Measurements from ENCODE around the gene ACOT9.
"Not testable (repeated sequence)": the region's sequence is repeated elsewhere in the genome, so short reads cannot be mapped to it uniquely, and the experiment has no call there.

Gene ACOT9

DNA sequence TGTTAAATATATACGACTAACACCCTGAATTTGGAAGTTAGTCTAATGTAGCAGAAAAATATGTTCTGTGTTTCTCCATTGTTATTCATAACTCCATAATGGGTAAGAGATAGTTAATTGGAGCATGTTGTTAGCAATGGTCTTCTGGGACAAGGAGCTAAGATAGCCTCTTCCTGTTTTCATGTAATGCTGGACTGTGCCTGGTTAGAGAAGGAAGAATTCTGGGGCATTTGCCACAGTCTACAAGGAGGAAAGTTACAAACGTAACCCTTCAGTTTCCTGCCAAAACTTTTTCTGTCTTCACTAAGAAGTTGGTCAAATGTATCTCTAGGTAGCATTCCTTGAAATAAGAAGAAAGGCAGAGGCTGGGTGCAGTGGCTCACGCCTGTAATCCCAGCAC is 70.0 kb downstream of the ACOT9 start:
- Mint-ChIP-seq H3K27ac (no peak overlapping the region), H3K9me3 (no peaks in the 10 kb centered on the region), H3K27me3 (no peaks in the 10 kb centered on the region), H3K4me1 (ENCODE audit: low read depth) (peaks cover 10% of the 10 kb centered on the region), H3K4me3 (no peak overlapping the region), H3K36me3 (ENCODE audit: low read depth) (peaks cover 43% of the 10 kb centered on the region)

DNA sequence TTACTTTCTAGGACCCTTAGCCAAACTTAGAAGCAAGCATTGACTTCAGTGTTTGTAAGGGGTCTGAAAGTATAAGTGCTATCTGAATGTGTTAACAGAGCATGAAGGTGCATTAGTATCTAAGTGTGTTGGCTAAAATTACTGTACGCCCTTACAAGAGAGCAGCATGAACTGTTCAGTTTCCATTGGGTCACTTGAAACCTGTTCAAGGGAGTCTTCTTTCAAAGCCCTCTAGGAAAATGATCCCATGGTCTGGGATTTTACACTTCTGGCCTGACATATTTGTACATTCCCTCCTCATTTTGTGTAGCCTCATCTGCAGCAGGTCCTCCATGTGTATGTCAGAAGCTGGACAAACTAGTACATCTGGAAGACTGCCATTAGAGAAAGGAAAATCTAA is 72.5 kb downstream of the ACOT9 start:
- no peak overlapping the region for H3K4me3 Mint-ChIP-seq
- H3K9me3 Mint-ChIP-seq = no peaks in the 10 kb centered on the region
- no peak overlapping the region for H3K27ac Mint-ChIP-seq
- peaks cover 25% of the 10 kb centered on the region for H3K4me1 Mint-ChIP-seq (ENCODE audit: low read depth)
- peaks cover 35% of the 10 kb centered on the region for H3K36me3 Mint-ChIP-seq (ENCODE audit: low read depth)
- no peaks in the 10 kb centered on the region for H3K27me3 Mint-ChIP-seq

DNA sequence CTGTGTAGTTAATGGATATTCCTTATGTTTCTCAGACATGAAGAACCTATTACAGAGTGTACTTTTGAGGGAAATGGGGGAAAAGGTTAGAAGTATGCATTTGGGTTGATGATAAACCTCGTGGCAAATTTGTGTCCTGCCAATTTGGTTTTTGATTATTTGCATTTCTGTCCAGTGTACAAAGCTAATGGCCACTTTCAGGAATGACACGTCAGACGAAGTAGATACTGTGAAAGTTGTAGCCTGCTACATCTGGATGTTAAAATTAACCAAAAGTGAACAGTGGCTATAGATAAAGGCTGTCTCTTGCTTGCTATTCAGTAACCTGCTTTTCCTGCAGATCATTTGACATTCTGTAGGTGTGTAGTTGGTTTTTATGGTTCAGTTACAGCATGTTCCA is 74.7 kb downstream of the ACOT9 start:
- Mint-ChIP-seq H3K4me3 (peak overlapping the region; percentile 89), H3K9me3 (no peaks in the 10 kb centered on the region), H3K27ac (peak overlapping the region; percentile 90)

DNA sequence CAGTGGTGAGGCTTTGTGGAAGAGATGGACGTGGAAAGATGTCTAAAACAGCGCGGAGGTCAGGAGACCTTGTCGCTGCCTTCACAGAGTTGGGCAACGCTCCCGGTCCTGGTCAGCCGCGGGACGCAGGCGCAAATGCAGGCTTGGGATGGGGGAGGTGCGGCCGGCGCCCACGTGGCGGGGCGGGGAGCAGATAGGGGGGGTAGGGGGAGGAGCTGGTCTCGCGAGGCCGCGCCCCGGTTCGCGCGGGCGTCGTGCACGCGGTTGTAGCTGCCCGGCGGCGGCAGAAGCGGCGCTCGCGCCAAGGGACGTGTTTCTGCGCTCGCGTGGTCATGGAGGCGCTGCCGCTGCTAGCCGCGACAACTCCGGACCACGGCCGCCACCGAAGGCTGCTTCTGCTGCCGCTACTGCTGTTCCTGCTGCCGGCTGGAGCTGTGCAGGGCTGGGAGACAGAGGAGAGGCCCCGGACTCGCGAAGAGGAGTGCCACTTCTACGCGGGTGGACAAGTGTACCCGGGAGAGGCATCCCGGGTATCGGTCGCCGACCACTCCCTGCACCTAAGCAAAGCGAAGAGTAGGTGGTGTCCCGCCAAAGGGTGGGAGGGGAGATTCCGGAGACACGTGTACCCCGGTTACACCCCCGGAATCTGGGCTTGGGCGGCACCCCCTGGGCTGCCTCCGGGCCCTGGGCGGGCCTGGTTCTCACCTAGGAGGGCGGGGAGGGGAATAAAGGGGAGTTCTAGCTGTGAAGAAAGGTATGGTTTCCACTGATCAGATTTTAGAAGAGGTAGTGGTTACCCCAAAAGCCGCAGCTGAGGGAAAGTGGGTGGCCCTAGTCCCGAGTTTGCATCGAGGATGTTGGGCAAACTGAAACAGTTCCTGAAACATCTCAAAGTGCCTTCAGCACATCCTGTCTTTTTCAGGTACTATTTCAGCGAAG is 75.6 kb downstream of the ACOT9 start, which contains the start of gene PRDX4:
PRDX4 (plus strand) TSS at position 255 of the 939 bp plus-strand sequence; CDS start at position 333, 78 bp downstream.
- Mint-ChIP-seq H3K9me3 (no peaks in the 10 kb centered on the region), H3K4me1 (ENCODE audit: low read depth) (peaks cover 40% of the 10 kb centered on the region), H3K27ac (peak within 1 kb of the TSS; percentile 90), H3K36me3 (ENCODE audit: low read depth) (peaks cover 25% of the 10 kb centered on the region), H3K4me3 (peak within 1 kb of the TSS; percentile 89), H3K27me3 (no peaks in the 10 kb centered on the region)

More for the DNA sequence above, 74.7 kb downstream of the ACOT9 start:
- peaks cover 31% of the 10 kb centered on the region for H3K36me3 Mint-ChIP-seq (ENCODE audit: low read depth)
- no peaks in the 10 kb centered on the region for H3K27me3 Mint-ChIP-seq
- H3K4me1 Mint-ChIP-seq (ENCODE audit: low read depth) = peaks cover 37% of the 10 kb centered on the region

DNA sequence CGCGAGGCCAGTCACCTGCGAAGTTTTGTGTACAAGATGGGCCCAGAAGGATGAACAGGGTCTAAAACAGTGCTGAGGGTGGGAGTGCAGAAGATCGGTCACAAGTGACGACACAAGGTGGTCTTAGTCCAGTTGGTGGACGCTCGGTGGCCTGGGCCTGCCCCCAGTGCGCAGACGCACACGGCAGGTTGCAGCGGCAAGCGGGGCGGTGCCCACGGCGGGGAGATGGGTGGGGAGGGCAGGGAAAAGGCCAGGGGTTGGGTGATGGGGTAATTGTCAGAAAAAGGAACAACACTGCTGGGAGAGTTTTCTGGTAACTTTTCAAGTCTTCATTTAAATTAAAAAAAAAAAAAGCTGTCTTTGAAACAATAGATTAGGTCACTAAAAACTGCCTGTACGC is 76.8 kb downstream of the ACOT9 start:
- Mint-ChIP-seq H3K36me3 (ENCODE audit: low read depth) (peaks cover 14% of the 10 kb centered on the region), H3K9me3 (no peaks in the 10 kb centered on the region), H3K4me1 (ENCODE audit: low read depth) (peaks cover 52% of the 10 kb centered on the region), H3K4me3 (peak overlapping the region; percentile 41), H3K27me3 (no peaks in the 10 kb centered on the region), H3K27ac (peak overlapping the region; percentile 67)

DNA sequence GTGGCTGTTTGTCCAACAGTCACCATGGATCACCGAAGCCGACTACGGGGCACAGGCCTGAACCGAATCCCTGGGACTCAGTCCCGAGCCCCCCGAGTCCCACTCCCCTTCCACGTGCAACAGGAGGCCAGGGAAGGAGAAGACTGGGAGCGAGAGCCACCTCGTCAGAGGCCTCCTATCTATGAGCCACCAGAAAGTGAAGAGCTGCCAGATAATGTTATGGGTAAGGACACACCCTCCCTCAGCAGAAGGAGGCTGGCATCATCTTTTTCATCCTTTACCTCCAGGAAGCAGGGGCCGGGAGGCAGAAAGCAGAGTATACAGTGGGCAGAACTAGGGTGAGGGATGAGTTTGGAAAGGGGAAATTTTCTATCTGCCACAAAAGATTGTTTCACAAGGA is 78.6 kb downstream of the ACOT9 start:
- Mint-ChIP-seq H3K4me1 (ENCODE audit: low read depth) (peaks cover 55% of the 10 kb centered on the region), H3K27me3 (no peaks in the 10 kb centered on the region), H3K9me3 (no peaks in the 10 kb centered on the region), H3K4me3 (no peak overlapping the region), H3K27ac (no peak overlapping the region), H3K36me3 (ENCODE audit: low read depth) (peaks cover 9% of the 10 kb centered on the region)

DNA sequence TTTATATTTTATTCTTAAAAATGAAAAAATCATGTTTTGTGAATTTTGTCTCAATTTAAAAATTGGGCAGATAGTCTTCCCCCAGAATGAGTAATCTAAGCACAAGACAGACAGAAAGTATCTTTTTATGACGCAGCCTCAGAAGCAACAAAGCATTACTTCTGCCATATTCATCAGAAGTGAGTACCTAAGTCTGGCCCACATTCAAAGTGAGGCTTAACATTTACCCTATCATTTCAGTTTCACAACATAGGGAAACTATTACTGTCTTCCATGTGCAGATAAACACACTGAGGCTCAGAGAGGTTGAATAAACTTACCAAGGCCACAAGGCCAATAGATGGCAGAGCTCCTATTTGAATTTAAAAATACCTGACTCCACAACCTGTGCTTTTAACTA is 80.2 kb downstream of the ACOT9 start:
- Mint-ChIP-seq H3K27ac (peak overlapping the region; percentile 98), H3K4me3 (peak overlapping the region; percentile 35), H3K27me3 (no peaks in the 10 kb centered on the region), H3K9me3 (no peaks in the 10 kb centered on the region), H3K4me1 (ENCODE audit: low read depth) (peaks cover 46% of the 10 kb centered on the region), H3K36me3 (ENCODE audit: low read depth) (peaks cover under 1% of the 10 kb centered on the region)

DNA sequence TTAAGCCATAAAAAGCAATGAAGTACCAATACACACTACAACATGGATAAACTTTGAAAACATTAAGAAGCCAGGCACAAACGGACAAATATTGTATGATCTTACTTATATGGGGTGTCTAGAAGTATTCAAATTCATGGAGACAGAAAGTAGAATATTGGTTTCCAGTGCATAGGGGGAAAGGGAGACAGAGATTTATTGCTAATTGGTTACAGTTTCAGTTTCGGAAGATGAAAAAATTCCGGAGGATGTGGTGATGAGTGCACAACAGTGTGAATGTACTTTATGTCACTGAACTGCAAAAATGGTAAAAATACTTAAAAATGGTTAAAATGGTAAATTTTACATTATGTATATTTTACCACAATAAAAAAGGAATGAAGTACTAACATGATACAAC is 80.9 kb downstream of the ACOT9 start:
- H3K36me3 Mint-ChIP-seq (ENCODE audit: low read depth) = no peaks in the 10 kb centered on the region
- peak overlapping the region; percentile 48 for H3K4me3 Mint-ChIP-seq

DNA sequence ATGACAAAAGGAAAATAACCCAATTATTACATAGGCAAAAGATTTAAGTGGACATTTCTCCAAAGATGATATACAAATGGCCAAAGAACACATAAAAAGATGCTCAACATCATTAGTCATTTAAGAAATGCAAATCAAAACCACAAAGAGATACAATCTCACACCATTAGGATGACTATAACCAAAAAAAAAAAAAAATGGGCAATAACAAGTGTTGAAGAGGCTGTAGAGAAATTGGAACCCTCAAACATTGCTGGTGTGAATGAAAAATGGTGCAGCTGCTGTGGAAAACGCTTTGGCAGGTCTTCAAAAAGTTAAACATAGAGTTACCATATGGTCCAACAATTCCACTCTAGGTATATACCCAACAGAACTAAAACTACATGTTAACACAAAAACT is 81.4 kb downstream of the ACOT9 start:
- Mint-ChIP-seq H3K36me3 (ENCODE audit: low read depth) (no peaks in the 10 kb centered on the region), H3K4me3 (peak overlapping the region; percentile 48), H3K27ac (peak overlapping the region; percentile 98), H3K9me3 (no peaks in the 10 kb centered on the region), H3K4me1 (ENCODE audit: low read depth) (peaks cover 44% of the 10 kb centered on the region), H3K27me3 (no peaks in the 10 kb centered on the region)

More for the DNA sequence above, 80.9 kb downstream of the ACOT9 start:
- H3K4me1 Mint-ChIP-seq (ENCODE audit: low read depth) = peaks cover 46% of the 10 kb centered on the region
- no peaks in the 10 kb centered on the region for H3K9me3 Mint-ChIP-seq
- no peaks in the 10 kb centered on the region for H3K27me3 Mint-ChIP-seq
- H3K27ac Mint-ChIP-seq = peak overlapping the region; percentile 98

DNA sequence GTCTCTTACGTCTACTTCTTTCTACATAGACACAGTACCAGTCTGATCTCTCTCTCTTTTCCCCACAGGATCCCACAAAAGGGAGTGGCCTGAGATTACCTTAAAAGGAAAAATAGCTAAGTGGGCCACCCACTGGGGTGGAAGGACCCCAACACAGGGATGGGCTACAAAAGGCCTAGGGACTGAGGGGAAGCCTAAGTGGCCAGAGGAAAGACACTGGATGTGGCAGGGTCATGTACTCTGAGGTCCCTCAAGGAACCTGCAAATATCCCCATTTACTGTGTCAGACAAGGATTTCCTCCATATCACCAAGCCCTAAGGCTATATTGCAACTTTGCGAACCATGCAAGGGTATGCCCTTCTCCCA is 82.3 kb downstream of the ACOT9 start:
- Mint-ChIP-seq H3K27me3 (no peaks in the 10 kb centered on the region), H3K4me1 (ENCODE audit: low read depth) (peaks cover 35% of the 10 kb centered on the region), H3K4me3 (no peak overlapping the region), H3K36me3 (ENCODE audit: low read depth) (no peaks in the 10 kb centered on the region), H3K27ac (no peak overlapping the region), H3K9me3 (no peaks in the 10 kb centered on the region)

DNA sequence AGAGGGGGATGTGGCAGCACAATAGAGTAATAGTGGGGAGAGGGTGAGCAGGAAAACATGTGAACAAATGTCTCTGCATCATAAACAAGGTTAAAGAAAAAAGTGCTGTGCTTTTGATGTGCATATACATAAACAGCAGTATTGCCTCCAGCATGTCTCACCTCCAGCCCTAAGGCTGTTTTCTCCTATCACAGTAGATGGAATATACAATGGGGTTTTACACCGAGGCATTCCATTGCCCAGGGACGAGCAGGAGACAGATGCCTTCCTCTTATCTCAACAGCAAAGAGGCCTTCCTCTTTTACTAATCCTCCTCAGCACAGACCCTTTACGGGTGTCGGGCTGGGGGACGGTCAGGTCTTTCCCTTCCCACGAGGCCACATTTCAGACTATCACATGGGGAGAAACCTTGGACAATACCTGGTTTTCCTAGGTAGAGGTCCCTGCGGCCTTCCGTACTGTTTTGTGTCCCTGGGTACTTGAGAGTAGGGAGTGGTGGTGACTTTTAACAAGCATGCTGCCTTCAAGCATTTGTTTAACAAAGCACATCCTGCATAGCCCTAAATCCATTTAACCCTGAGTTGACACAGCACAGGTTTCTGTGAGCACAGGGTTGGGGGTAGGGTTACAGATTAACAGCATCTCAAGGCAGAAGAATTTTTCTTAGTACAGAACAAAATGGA is 82.9 kb downstream of the ACOT9 start:
- H3K36me3 Mint-ChIP-seq (ENCODE audit: low read depth); H3K27ac Mint-ChIP-seq; H3K27me3 Mint-ChIP-seq; H3K9me3 Mint-ChIP-seq; H3K4me3 Mint-ChIP-seq: not testable (repeated sequence)
- peaks cover 34% of the 10 kb centered on the region for H3K4me1 Mint-ChIP-seq (ENCODE audit: low read depth)

DNA sequence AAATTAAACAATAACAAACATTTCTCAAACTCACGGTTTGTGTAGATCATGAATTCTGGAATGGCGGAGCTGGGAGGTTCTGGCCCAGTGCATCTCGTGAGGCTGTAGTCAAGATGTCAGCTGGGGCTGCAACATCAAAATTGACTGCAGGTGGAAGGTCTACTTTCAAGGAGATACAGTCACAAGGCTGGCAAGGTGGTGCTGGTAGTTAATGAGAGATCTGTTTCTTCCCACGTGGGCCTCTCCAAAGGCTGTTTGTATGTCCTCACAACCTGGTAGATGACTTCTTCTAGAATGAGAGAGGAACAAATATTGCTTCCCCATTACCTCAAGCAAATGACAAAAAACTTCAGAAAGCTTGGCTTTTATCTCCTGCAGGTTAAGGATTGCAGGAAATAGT is 83.7 kb downstream of the ACOT9 start:
- peaks cover 28% of the 10 kb centered on the region for H3K4me1 Mint-ChIP-seq (ENCODE audit: low read depth)

DNA sequence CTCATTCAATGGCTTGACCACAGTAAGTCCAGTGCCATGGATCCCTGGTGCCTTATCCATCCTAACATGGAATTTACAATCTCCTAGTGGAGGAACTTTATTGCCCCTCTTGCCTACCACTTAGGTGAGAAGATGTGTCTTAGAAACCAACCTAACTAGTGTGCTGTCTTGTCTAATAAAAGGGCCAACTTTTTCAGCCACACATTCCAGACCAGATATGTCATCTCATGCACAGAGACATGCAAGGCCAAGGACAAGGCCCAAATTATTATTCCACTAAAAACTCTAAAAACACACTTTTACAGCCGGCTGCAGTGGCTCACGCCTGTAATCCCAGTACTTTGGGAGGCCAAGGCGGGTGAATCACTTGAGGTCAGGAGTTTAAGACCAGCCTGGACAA is 86.4 kb downstream of the ACOT9 start:
- H3K9me3 Mint-ChIP-seq = no peaks in the 10 kb centered on the region
- H3K36me3 Mint-ChIP-seq (ENCODE audit: low read depth) = no peaks in the 10 kb centered on the region
- H3K27me3 Mint-ChIP-seq = no peaks in the 10 kb centered on the region
- H3K4me1 Mint-ChIP-seq (ENCODE audit: low read depth) = peaks cover 7% of the 10 kb centered on the region
- no peak overlapping the region for H3K27ac Mint-ChIP-seq
- no peak overlapping the region for H3K4me3 Mint-ChIP-seq

More for the DNA sequence above, 83.7 kb downstream of the ACOT9 start:
- H3K27ac Mint-ChIP-seq = no peak overlapping the region
- H3K9me3 Mint-ChIP-seq = no peaks in the 10 kb centered on the region
- no peaks in the 10 kb centered on the region for H3K36me3 Mint-ChIP-seq (ENCODE audit: low read depth)
- H3K27me3 Mint-ChIP-seq = no peaks in the 10 kb centered on the region
- H3K4me3 Mint-ChIP-seq = no peak overlapping the region

DNA sequence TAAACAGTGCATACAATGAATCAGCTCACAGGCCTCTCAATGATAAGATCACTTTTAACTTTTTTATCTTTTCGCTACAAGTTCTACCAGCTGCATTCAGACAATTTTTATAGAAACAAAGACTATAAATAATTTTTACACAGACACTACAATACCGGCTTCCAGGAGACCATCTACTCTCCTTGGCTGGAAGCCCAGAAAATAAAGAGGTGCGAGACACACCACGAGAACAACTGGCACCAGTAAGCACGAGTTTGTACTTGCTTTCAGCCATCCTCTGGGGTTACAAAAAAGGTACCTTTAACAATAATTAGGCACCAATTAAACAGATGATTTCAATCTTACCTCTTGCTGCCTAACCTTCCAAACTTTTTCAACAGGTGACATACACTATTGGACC is 87.0 kb downstream of the ACOT9 start:
- Mint-ChIP-seq H3K4me1 (ENCODE audit: low read depth) (peaks cover 1% of the 10 kb centered on the region), H3K4me3 (no peak overlapping the region), H3K36me3 (ENCODE audit: low read depth) (no peaks in the 10 kb centered on the region), H3K9me3 (no peaks in the 10 kb centered on the region), H3K27me3 (no peaks in the 10 kb centered on the region), H3K27ac (no peak overlapping the region)

All from stimulated activated naive CD8-positive, alpha-beta T cell treated with anti-CD3 and anti-CD28 coated beads, Interleukin-15, Interleukin-2, amounts not matched to agents 100 ng/mL and 50 ng/mL, for 24 hours (primary cell).